ENCODE results near the gene FXYD3. TPM values are rescaled to one million over a fixed set of nuclear protein-coding genes. Genes with fewer than 3 reads are reported as not detected.

The FXYD3 gene
- total RNA-seq, 4 donors from 2014 or later = 1.7 to 2.0 TPM; not detected in 2

- no peak for TF ChIP-seq CTCF (IDR thresholded peaks at IDR 0.05; ENCODE audit: low read depth)
Measured at GRCh38 chr19:35162471-35163326, 47.1 kb downstream of the FXYD3 start.

- no peak for TF ChIP-seq CTCF (IDR thresholded peaks at IDR 0.05; ENCODE audit: low read depth)
Measured at GRCh38 chr19:35164418-35164817, 48.8 kb downstream of the FXYD3 start.

GRCh38 chr19:35165200-35166058 lies 49.8 kb downstream of the FXYD3 start:
- no peak for TF ChIP-seq CTCF (IDR thresholded peaks at IDR 0.05; ENCODE audit: low read depth)

GRCh38 chr19:35166100-35167063 lies 50.8 kb downstream of the FXYD3 start:
- no peak for TF ChIP-seq CTCF (IDR thresholded peaks at IDR 0.05; ENCODE audit: low read depth)

- no peak for TF ChIP-seq CTCF (IDR thresholded peaks at IDR 0.05; ENCODE audit: low read depth)
Measured at GRCh38 chr19:35167251-35168119, 51.9 kb downstream of the FXYD3 start.

GRCh38 chr19:35168196-35168595 lies 52.6 kb downstream of the FXYD3 start:
- TF ChIP-seq CTCF (IDR thresholded peaks at IDR 0.05; ENCODE audit: low read depth) = no peak

Measured in subcutaneous adipose tissue (tissue), 4 donors.